Breast epithelium (tissue), 3 donors: ENCODE results near the gene CHD5.

ENCODE experiments used
- POLR2AphosphoS5 ChIP-seq, 3 donors: sonication (generic); formaldehyde crosslinking; IDR thresholded peaks; one replicate each; pipeline ENCODE4 v1.6.1; 2017; ENCODE audit warnings: antibody characterized with exemption in 3 of 3
- TF ChIP-seq, protein P1 (sequence below), 3 donors: fragments of 450-650 bp; IDR thresholded peaks; one replicate each; pipeline ENCODE4 v1.5.1; 2016 to 2017; ENCODE audit warnings: antibody characterized with exemption in 3 of 3, mild to moderate bottlenecking in 3 of 3, moderate library complexity in 3 of 3

DNA sequence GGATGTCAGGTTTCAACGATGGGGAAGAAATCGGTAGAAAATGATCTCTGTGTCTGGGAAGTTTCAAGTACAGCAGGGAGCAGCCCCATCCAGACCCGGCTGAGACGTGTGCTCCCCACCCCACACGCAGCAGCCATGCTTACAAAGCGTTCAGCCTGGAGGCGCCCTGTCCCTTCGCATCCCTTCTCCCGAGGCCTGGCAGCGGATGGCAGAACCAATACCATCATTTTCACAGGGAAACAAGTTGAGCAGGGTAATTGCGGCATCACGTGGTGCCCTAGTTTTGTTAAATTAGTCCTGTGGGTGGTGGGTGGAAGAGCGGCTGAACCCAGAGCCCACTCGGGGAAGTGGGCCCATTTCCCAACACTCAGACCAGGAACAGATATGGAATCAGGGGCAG is 110.5 kb downstream of the CHD5 start:
- TF ChIP-seq, protein P1, sequence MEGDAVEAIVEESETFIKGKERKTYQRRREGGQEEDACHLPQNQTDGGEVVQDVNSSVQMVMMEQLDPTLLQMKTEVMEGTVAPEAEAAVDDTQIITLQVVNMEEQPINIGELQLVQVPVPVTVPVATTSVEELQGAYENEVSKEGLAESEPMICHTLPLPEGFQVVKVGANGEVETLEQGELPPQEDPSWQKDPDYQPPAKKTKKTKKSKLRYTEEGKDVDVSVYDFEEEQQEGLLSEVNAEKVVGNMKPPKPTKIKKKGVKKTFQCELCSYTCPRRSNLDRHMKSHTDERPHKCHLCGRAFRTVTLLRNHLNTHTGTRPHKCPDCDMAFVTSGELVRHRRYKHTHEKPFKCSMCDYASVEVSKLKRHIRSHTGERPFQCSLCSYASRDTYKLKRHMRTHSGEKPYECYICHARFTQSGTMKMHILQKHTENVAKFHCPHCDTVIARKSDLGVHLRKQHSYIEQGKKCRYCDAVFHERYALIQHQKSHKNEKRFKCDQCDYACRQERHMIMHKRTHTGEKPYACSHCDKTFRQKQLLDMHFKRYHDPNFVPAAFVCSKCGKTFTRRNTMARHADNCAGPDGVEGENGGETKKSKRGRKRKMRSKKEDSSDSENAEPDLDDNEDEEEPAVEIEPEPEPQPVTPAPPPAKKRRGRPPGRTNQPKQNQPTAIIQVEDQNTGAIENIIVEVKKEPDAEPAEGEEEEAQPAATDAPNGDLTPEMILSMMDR (IDR thresholded peaks at IDR 0.05): no peak
- no peak for TF ChIP-seq POLR2AphosphoS5 (IDR thresholded peaks at IDR 0.05)
